Prostate gland (tissue), 2 donors: Measurements from ENCODE around the gene IPO5.

Experiments
- CTCF ChIP-seq, 4 experiments: fragments of 200-600 bp in 2 of 4; fragments of 450-650 bp in 2 of 4; sonication (generic) in 2 of 4; IDR thresholded peaks; 1 replicate in 3 of 4; 2 replicates in 1 of 4; pipeline ENCODE4 v1.5.1; 2016 to 2019; ENCODE audit warnings: antibody characterized with exemption in 4 of 4, mild to moderate bottlenecking in 2 of 4, moderate library complexity in 2 of 4
- POLR2A ChIP-seq: fragments of 450-650 bp; IDR thresholded peaks from one replicate; pipeline ENCODE4 v1.6.1; 2016; ENCODE audit warnings: antibody characterized with exemption, mild to moderate bottlenecking
- POLR2AphosphoS5 ChIP-seq: sonication (generic); formaldehyde crosslinking; IDR thresholded peaks from one replicate; pipeline ENCODE4 v1.6.1; 2017; ENCODE audit warnings: antibody characterized with exemption

- TF ChIP-seq POLR2A (no peak), POLR2AphosphoS5 (no peak), CTCF (IDR thresholded peaks at IDR 0.05) (no peak)
Observed at GRCh38 chr13:97967226-97967625, 13.8 kb downstream of the IPO5 start.
